H1 (cell line): ENCODE measurements around the gene FGR. TPM values are rescaled to one million over a fixed set of nuclear protein-coding genes. Genes with fewer than 3 reads are reported as not detected.

Experiments used
- KDM5A ChIP-seq: fragments of 200-600 bp; IDR thresholded peaks from 2 replicates; pipeline ENCODE4 v1.7.1; 2012; ENCODE audit warnings: mild to moderate bottlenecking, low read length, inconsistent platforms, mixed read lengths
- MAFK ChIP-seq: IDR thresholded peaks from 2 replicates; pipeline ENCODE4 v1.6.1; 2012; ENCODE audit warnings: low read depth, mild to moderate bottlenecking, improper control_type of control experiment, low read length
- POU5F1 ChIP-seq: IDR thresholded peaks from 2 replicates; pipeline ENCODE4 v1.6.1; 2011; ENCODE audit warnings: low read depth, mild to moderate bottlenecking, low read length, moderate library complexity
- SP4 ChIP-seq: IDR thresholded peaks from 2 replicates; pipeline ENCODE4 v1.6.1; 2012; ENCODE audit warnings: low read length, inconsistent platforms
- polyA plus RNA-seq, 7 experiments: library from polyadenylated mRNA; depleted of rRNA in 3 of 7; stranded (reverse) in 5 of 7; unstranded in 2 of 7; fragments of >200 nt in 5 of 7; fragments of 200-250 nt in 2 of 7; gene quantifications; 1 replicate in 5 of 7; 2 replicates in 1 of 7; 4 replicates in 1 of 7; pipeline versions ENCODE4 v1.2.1 to v1.2.3, GENCODE V29; 2011 to 2013; ENCODE audit warnings: missing spikeins in 2 of 7, mixed read lengths in 2 of 7
- total RNA-seq: library from RNA; stranded (reverse); fragmentation: NEBNext Ultra II Directional; extraction: Animal tissue kit (Norgen Biotek cat#: 25700); gene quantifications from 2 replicates; pipeline ENCODE4 v1.2.1, GENCODE V29; 2021
- TF ChIP-seq, protein P1 (sequence below): IDR thresholded peaks from 2 replicates; pipeline ENCODE4 v1.6.1; 2012; ENCODE audit warnings: inconsistent platforms

The FGR gene
- total and polyA plus RNA-seq, 2 of the 8 experiments (the other 6 are each of a cell fraction or from before 2014, with no cell fraction given), result 0.22 to 0.95 TPM

DNA sequence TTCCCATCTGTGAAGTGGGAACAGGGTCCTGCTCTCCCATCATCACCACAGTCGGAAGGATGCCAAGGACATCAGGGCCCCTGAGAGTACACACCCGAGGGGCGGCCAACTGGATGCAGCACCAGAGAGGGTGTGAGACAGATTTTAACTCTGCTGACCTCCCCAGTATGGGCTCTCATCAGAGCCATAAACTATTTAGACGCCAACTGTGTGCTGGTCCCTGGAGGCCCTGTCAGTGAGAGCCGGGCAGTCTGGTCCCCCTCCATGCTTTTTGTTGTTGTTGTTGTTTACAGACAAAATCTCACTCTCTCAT lies 1.7 kb downstream of the FGR start (continued):
- TF ChIP-seq, protein P1, sequence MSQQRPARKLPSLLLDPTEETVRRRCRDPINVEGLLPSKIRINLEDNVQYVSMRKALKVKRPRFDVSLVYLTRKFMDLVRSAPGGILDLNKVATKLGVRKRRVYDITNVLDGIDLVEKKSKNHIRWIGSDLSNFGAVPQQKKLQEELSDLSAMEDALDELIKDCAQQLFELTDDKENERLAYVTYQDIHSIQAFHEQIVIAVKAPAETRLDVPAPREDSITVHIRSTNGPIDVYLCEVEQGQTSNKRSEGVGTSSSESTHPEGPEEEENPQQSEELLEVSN, result no peak
- TF ChIP-seq MAFK (no peak), POU5F1 (no peak), KDM5A (no peak), SP4 (no peak)
